MCF 10A (cell line): ENCODE measurements around the gene ROCK2. TPM values are rescaled to one million over a fixed set of nuclear protein-coding genes. Genes with fewer than 3 reads are reported as not detected.

Experiments used
- BruUV-seq: library from RNA; stranded (reverse); fragments of 400-500 nt; replicated peaks from 2 replicates; lab custom pipeline; 2021; lab: Mats Ljungman, UMichigan
- CTCF ChIA-PET: fragments of 300-600 bp; sonication (Branson Sonifier 250); formaldehyde crosslinking; extraction: SDS; loops from one replicate; lab custom pipeline; 2021; ENCODE audit warnings: antibody characterized with exemption, inconsistent platforms; lab: Yijun Ruan, JAX
- POLR2A ChIA-PET: fragments of 300-600, 350-650 bp; sonication (Branson Sonifier 250); formaldehyde crosslinking; extraction: SDS; loops from one replicate; lab custom pipeline; 2020; ENCODE audit warnings: antibody characterized with exemption, inconsistent platforms; lab: Yijun Ruan, JAX
- DNase-seq: peaks from one replicate; pipeline ENCODE4 v3.0.0-alpha.2; 2018; ENCODE audit not compliant: unreplicated experiment
- H3K27ac Mint-ChIP-seq: one replicate; pipeline ENCODE4 v1.8.0; 2022; ENCODE audit warnings: mild to moderate bottlenecking, low read depth, mixed read lengths; ENCODE audit not compliant: unreplicated experiment
- H3K27me3 Mint-ChIP-seq: one replicate; pipeline ENCODE4 v1.8.0; 2022; ENCODE audit warnings: mixed read lengths; ENCODE audit not compliant: insufficient read depth, unreplicated experiment
- H3K36me3 Mint-ChIP-seq: one replicate; pipeline ENCODE4 v1.8.0; 2022; ENCODE audit warnings: mild to moderate bottlenecking, moderate library complexity, mixed read lengths; ENCODE audit not compliant: insufficient read depth, unreplicated experiment
- H3K4me1 Mint-ChIP-seq: one replicate; pipeline ENCODE4 v1.8.0; 2022; ENCODE audit warnings: mixed read lengths; ENCODE audit not compliant: insufficient read depth, unreplicated experiment
- H3K4me3 Mint-ChIP-seq: one replicate; pipeline ENCODE4 v1.8.0; 2022; ENCODE audit warnings: mild to moderate bottlenecking, moderate library complexity, mixed read lengths; ENCODE audit not compliant: unreplicated experiment
- H3K9me3 Mint-ChIP-seq: one replicate; pipeline ENCODE4 v1.8.0; 2022; ENCODE audit warnings: mixed read lengths; ENCODE audit not compliant: unreplicated experiment
- CTCF ChIP-seq: fragments of 200-600 bp; IDR thresholded peaks from one replicate; pipeline ENCODE4 v1.8.0; 2022; ENCODE audit warnings: antibody characterized with exemption, mild to moderate bottlenecking; ENCODE audit not compliant: unreplicated experiment
- intact Hi-C: fragments of 100-400 bp; cut with micrococcal nuclease; formaldehyde crosslinking; loops from 2 replicates; pipeline ENCODE4 v1.14.1; 2022
- total RNA-seq: library from RNA; stranded (reverse); gene quantifications from 2 replicates; pipeline ENCODE4 v1.2.3, GENCODE V29; 2022

ROCK2 gene
- total RNA-seq, 1 experiment from 2014 or later: 40.7 TPM

- TF ChIP-seq CTCF: no peak
- Mint-ChIP-seq H3K4me3 (no peak overlapping the region), H3K9me3 (no peaks in the 10 kb centered on the region), H3K36me3 (peaks cover 4% of the 10 kb centered on the region), H3K4me1 (peaks cover 2% of the 10 kb centered on the region), H3K27ac (no peak overlapping the region), H3K27me3 (no peaks in the 10 kb centered on the region)
- no TSS peak for BruUV-seq
- DNase-seq: peak; percentile 27
- intact Hi-C loops: no loop called here
- CTCF ChIA-PET: interaction anchor here (0.7 to 1.0 kb wide), 3 partner anchors 20 to 447 kb away, joined by 3 to 6 read pairs (median 5); no protein-coding TSS in a partner anchor
- POLR2A ChIA-PET: interaction anchor here (0.7 to 1.5 kb wide), 6 partner anchors 19 to 87 kb away, joined by 3 to 12 read pairs (median 3); no protein-coding TSS in a partner anchor
These were observed 3.0 kb upstream of the ROCK2 start for GRCh38 chr2:11347403-11347959.

GRCh38 chr2:11346023-11346482 lies 1.6 kb upstream of the ROCK2 start:
- no peaks in the 10 kb centered on the region for H3K27me3 Mint-ChIP-seq
- ChIA-PET CTCF (interaction anchor here (0.6 to 1.1 kb wide), 5 partner anchors 44 to 237 kb away, joined by 3 to 4 read pairs (median 3); no protein-coding TSS in a partner anchor), POLR2A (interaction anchor here (0.5 to 6.1 kb wide), 15 partner anchors 8 to 127 kb away, joined by 3 to 147 read pairs (median 9); partner anchors contain the start of gene E2F6)
- H3K4me3 Mint-ChIP-seq: no peak overlapping the region
- no peaks in the 10 kb centered on the region for H3K9me3 Mint-ChIP-seq
- BruUV-seq: no TSS peak
- DNase-seq: no peak
- H3K4me1 Mint-ChIP-seq: no peaks in the 10 kb centered on the region
- H3K36me3 Mint-ChIP-seq: peaks cover 5% of the 10 kb centered on the region
- intact Hi-C loops: no loop called here
- TF ChIP-seq CTCF: no peak
- H3K27ac Mint-ChIP-seq: peak overlapping the region; percentile 97

GRCh38 chr2:11344956-11345677 lies 681 bp upstream of the ROCK2 start:
- TSS peak; percentile 91 for BruUV-seq

More at GRCh38 chr2:11344956-11345677, 681 bp upstream of the ROCK2 start:
- DNase-seq: peak; percentile 81
- peaks cover 5% of the 10 kb centered on the region for H3K36me3 Mint-ChIP-seq
- H3K27me3 Mint-ChIP-seq: no peaks in the 10 kb centered on the region
- CTCF ChIA-PET: interaction anchor here (0.8 to 1.6 kb wide), 4 partner anchors 45 to 110 kb away, joined by 3 to 7 read pairs (median 3); no protein-coding TSS in a partner anchor
- peak overlapping the region; percentile 91 for H3K4me3 Mint-ChIP-seq
- H3K9me3 Mint-ChIP-seq: no peaks in the 10 kb centered on the region
- H3K4me1 Mint-ChIP-seq: no peaks in the 10 kb centered on the region
- peak overlapping the region; percentile 97 for H3K27ac Mint-ChIP-seq
- POLR2A ChIA-PET: interaction anchor here (0.7 to 6.1 kb wide), 30 partner anchors 9 to 190 kb away, joined by 3 to 147 read pairs (median 4); partner anchors contain the start of genes E2F6, GREB1 and SLC66A3
- no peak for TF ChIP-seq CTCF
- intact Hi-C loops: no loop called here
